Left forelimb (tissue), 1 donor: ENCODE results near the gene MTFMT.

Source experiments
- DNase-seq: peaks from one replicate; pipeline ENCODE4 v3.0.0-alpha.2; 2018; ENCODE audit warnings: low spot score

The MTFMT gene

DNA sequence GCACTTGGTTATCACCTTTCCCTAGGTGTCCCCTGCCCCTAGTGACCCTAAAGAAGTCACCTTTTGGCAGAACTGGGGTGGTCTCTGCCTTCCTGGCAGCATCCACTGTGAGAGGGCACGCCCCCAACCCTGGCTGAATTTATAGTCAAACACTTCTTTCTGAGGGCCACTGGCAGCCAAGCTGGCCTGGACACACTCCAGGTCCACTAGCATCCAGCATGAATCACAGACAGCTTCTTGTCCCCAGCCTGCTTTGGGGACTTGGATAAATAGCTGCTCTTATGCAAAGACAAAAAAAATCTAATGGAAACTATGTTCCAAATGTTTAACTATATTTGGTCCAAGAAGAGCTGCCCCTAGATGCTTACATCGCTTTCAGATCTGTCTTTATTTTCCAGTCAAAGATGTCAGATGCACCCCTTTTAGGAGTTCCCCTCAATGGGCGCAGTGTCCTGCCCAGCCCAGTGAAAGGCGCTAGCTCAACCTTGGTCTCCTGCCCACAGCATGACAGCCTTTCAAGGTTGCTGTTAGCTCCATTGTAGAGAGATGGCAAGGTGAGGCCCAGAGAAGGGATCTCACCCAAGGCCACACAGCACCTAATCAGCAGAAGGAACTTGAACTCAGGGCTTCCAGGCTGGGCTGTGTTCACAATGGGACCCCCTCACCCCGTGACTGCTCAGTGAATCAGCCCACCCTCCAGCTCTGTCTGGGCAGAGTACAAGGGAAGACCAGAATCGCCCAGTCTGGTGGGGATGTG is 31.4 kb upstream of the MTFMT start:
- no peak for DNase-seq

DNA sequence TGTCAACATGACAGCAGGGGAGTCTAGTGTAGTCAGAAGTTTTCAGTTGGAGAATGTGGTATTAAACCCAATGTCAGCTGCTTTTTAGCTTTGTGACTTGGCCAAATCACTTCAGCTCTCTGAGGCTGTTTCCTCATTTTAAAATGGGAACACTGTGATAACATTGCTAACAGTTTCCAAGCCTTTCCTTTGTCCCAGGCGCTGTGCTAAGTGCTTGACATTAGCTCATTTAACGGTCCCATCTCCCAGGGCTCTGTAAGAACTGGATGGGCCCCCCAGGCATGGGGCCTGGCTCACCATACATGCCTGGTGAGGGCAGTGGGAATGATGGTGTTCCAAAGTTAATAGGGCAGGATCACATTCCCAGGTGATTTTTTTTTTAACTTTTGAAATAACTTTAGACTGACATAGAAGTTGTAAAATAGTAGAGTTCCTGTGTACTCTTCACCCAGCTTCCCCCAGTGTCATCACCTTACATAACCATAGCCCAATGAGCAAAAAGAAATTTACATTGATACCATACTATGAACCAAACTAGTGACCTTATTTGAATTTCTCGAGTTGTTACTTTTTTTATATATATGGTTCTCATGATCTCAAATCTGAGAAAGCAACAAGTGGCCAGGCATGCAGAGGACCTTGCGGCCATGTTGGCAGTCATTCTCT is 30.6 kb upstream of the MTFMT start:
- no peak for DNase-seq

DNA sequence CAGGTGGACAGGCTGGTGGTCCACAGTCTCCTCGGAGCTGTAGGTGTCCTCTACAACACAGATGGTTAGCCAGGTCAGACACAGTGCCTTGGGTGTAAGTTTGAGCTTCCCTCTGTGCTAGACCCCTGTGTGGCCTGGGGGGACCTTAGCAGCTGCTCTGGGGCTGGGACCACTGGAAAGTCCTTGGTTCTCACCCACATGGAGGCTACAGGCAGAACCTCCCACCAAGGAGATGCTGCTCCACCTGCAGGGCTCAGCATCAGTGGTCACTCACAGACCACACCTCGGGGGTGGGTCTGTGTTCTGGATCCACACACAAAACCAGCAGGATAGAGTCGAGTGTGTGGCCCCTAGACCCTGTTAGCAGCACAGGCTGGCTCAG is 29.9 kb upstream of the MTFMT start:
- no peak for DNase-seq

DNA sequence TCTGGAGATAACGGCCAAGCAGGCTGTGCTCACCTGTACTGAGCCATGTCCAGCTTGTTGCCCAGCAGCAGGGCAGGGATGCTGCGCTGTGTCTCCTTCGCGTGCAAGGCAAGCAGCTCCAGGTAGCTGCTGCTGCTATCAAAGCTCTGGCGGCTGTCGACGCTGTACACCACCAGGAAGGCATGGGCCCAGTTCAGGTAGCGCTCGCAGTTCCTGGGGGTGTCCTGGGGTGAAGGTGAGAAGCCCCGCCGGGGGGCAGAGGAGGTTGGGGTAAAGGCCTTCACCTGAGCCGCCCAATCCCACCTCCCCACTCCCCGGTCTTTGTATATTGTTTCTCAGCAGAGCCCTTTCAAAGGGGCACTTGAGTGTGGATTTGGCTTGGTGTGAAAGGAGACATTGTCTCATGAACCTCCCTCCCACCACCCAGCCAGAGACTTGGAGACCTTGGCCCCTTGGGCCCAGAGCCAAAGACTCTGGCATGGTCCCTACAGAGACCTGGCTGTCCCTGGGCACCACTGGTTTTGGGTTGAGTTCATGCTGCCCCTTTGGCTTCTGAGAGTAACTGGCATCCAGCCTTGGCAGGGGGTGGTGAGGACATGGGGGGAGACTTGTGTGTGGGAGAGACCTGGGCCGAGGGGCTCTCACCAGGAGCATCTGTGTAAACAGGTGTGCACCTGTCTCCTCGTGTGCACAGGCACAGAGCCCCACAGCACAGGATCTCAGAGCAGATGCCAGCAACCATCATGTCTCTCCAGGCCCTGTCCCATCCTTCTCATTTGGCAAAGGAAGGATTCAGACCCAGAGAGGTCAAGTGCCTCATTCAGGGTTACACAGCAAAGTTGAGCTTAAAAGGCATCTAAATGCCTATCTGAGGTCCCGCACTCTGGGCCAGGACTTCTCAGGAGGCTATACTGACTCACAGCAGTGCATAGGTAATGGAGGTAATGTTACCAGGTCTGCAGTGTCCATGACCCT is 29.2 kb upstream of the MTFMT start:
- no peak for DNase-seq

DNA sequence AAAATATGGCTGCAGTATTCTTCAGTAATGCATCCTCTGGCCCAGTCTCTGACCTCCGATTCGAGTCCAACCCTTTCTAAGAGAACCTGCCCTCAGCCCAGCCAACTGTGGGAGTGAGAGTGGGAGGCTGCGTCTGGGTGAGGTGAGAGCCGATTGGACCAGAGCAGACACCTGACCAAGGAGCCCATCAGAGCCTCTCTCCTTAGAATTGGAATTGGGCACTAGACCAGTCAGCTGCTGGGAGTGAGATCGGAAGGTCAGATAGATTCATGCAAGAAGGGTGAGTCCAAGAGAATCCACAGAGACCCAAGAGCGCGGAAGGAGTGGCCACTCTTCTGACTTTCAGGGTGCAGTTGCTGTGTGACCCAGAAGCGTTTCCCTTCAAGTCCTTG is 28.1 kb upstream of the MTFMT start:
- no peak for DNase-seq

DNA sequence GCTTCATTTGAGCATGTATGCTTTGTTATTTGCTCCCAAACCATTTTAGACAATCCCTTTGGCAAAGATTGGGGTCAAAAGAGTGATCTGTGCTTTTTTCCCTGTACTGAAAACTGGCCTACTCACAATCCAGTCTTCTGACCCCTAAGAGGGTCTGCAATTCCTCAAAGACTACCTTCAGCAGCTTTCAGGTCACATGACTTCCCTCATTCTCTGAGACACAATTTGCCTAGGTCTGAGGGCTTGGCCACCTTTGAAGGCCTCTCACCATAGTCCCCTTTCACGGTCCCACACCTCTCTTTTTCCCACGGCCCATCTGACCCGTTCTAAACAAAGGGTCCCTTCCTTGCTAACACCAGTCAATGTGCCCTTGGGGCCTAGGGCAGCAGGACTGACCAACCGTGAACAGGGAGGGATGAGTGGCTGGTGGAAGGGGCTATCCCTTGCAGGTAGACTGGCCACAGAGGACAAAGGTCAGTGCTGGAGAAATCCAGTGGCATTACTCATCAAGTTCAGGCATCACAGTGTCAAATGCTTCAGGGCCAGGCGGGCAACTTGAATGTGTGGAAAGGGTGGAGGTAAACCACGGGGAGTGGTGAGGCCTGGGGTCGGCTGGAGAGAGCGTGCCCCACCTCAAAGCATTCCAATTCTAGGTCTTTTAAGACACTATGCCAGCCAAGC is 27.6 kb upstream of the MTFMT start:
- DNase-seq, result no peak

DNA sequence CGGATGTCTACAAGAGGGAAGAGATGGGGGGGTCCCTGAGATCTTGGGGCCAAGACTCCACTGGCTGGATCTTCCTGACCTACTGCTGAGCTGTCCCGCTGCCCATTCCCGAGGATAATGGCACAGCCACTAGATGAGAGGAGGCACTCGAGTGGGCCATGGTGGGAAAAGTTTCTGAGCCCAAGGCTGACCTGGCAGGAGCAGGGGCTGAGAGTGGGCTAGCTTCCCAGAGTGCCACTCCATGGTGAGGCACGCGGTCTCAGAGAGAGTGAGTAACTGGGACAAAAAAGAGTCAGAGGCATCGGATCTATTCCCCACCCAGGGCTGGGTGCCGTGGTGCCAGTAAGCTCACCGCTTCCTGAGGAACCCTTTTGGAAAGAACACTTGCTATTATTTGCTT is 26.7 kb upstream of the MTFMT start:
- DNase-seq, result no peak

DNA sequence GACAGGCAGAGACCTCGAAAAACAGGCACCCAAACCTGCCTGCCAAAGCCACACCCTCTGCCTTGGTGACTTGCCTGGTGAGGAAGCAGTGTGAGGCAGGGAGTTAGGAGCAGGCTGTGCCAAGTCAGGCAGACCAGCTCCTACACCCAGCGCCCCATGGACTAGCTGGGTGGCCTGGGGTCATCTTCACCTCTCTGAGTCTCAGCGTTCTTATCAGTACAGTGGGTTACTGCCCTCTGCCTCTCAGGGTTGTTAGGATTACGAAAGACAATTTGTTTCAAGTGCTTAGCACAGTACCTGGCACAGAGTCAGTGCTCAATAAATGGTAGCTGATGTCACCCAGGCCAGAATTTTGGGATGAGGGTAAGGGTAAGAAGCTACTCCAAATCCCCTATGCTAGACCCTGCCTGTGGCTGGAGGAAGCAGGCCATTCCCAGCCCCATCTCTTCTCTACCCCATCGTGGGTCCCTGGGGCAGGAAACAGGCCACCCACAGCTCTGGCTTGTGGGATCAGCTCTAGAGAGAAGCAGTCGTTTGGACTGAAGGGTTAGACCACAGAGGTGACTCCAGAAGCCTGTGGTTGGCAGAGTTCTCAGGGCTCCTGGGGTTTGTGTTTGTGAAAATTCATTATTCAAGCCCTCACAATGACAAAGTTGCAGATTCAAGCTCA is 25.9 kb upstream of the MTFMT start:
- DNase-seq, result no peak

DNA sequence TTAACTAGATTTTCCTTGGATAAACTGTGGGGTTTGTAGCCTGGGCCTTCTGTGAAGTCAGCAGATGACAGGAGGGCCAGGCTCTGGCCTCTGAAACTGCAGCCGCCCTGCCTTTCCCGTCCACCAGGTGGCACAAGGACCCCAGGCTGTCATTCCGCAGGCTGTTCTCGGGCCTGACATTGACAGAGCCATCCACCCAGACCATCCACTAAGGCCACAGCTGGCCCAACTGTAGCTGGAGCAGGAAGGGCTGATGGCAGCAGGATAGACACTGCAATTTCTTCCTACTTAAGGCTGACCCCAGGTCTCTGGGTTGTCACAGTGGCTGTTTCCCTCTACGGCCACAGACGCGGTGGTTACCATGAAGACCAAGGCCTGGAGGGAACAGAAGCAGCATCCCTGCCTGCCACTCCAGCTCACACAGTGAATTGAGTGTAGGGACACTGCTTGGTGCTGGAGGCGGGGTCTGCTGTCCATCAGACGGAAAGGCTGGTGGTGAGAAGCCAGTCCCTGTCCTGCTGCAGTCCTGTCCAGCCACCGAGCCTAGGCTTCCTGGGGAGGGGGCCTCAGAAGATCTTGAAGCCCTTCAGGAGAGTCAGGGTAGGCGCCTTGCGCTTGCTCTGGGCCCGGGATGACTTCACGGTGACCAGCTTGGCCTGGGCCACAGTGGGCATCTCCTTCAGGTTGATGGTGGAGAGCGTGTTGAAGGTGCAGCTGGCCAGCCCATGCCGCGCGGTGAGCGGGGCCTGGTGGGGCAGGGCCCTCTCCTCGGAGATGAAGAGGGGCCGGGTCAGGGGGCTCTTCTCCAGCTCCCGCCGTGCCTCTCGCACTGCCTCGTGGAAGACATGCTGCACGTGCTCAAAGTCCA is 25.1 kb upstream of the MTFMT start:
- peak; percentile 82 for DNase-seq

DNA sequence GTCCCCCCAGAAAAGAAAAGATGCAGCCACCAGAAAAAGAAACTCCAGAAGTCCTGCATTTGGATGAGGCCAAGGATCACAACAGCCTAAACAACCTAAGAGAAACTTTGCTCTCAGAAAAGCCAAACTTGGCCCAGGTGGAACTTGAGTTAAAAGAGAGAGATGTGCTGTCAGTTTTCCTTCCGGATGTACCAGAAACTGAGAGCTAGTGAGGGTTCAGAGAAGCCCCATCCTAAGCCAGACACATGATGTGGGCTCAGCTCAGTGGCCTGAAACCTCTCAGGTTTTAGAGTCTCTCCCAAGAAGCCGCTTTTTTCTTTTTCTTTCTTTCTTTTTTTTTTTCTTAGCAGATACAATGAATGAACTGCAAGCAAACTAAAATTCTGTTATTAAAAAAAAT is 23.5 kb upstream of the MTFMT start:
- DNase-seq, result no peak

DNA sequence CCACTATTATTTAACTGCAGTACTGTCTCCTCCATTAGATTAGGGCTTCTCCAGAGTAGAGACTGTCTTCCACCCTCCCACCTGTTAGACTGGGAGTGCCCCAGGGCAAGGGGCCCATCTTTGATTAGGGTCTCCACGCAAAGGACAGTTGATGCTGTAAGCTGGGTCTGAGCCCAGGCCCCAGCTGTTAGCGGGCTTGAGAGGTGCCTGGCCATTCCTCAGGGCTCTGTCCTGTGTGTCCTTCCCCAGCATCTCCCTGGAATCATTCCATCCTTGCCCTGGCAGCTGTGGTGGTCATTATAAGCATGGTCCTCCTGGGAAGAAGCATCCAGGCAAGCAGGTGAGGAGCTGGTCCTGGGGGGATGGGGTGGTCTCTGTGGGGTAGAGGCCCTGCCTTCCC is 21.8 kb upstream of the MTFMT start:
- DNase-seq, result no peak

DNA sequence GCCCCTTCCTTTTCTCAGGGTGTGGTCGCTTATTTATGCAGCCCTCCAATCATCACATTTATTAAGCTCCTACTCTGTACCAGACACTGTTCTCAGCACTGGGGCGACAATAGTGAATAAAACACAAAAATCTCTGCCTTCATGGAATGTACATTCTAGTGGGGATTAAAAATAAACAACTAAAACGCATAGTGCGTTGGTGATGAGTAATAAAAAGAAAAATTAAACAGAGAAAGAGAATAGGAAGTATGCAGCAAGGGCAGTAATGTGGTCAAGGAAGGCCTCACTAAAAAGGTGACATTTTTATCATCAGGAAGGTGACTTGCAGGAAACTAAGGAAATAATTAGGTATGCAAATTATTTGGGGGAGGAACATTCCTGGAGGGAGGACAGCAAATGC is 20.8 kb upstream of the MTFMT start:
- DNase-seq, result no peak

DNA sequence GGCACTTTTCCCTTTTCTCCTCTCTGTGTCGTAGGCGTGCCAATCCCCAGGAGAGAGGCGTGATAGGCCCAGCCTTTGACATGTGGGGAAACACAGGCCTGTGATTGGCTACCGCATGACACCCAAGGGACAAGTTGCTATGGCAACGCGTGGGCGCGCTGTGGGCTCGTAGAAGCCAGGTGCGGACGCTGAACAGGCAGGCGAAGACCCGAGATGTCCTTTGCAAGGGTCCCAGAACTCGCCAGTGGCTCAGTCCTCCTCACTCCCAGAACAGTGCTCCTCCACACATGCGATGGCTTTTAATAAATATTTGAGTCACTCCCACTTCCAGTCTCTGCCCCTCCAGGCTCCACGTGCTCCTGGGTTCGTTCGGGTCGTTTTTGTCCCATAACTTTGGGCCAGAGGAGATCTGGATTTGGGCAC is 20.0 kb upstream of the MTFMT start:
- peak; percentile 86 for DNase-seq

DNA sequence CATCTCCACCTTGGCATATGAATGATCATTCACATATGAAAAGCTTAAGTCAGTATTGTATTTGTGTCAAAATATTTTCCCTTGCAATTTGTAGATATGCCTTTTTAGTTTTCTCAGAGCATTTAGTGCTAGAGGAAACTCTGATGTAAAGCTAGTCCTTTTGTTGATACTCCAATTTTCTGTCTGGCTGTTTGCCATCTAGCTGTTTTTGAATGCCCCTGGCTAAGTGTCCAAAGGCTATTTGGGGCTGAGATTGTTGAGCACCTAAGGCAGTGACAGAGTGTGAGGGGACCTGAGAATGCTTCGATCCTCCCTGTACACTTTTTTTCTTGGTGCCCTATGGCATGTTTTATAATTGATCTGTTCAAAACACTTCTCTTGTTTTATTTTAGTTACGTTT is 18.8 kb upstream of the MTFMT start:
- no peak for DNase-seq

DNA sequence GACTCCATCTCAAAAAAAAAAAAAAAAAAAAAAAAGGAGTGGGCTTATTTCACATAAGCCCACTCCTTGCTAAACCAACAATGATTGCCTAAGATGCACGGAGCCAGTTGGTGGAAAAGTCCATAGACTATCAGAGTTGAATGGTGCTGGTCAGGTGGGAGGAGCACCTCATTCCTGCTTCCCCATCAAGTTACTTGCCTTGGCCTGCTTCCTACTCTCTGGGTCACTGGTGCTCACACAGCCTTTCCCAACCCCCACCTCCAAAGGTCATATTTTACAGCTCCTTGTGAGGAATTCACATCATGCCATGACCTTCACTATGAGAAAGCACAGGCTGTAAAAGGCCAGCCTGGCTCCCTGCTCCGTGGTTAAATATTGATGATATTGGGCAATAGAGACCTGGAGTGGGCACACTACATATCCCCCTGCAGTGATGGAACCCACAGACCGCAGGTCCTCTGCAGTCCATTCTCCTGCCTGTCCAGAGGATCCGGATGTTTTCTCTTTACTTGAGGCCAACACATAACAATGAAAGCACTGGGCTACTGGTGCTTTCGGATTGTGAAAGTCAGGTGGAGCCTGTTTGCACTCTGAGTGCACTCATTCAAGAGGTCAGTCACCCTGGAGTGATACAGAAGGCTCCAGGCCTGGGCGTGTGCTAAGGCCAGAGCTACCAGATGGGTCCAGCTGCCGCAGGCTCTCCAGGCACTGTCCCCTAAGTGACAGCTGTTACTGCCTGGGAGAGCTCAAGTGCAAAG is 15.5 kb upstream of the MTFMT start, which contains the start of gene SLC51B:
SLC51B (plus strand) TSS at position 664 of the 758 bp plus-strand sequence. CDS start 4,618 bp downstream, outside the sequence.
- peak; percentile 28 for DNase-seq

DNA sequence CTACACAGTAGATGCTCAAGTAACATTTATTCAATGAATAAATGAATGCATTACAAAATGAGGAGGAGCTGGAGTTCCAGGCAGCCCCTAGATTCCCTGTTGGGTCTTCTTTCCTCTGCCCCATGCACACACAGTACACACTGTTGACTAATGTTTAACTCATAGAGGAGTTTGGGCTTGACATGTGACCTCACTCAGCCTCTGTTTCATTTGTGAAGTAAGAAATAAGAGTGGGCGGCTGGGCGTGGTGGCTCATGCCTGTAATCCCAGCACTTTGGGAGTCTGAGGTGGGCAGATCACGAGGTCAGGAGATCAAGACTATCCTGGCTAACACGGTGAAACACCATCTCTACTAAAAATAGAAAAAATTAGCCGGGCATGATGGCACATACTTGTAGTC is 14.8 kb upstream of the MTFMT start:
- DNase-seq, result peak; percentile 14

DNA sequence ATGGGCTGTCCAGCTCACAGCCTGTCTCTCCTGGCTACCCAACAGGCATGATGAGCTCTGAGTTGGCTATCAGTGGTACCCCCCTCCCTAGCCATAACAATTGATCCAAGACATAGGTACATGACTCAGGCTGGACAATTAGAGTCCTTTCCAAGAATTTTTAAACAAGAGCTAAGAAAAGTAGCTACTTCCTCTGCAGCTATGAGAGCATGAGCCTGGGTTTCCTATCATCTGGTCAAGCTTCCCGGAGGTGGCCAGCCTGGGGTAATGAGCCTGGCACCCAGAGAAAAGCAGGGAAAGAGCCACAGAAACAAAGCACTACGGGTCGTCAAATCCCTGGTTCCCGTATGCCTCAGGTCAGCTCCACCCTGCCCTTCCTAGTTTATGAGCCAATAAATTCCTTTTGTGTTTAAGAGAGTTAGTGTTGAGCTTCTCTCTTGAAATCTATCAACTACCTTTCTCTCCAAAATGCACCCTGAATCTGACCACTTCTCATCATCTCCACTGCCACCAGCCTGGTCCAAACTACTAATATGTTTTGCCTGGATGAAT is 13.4 kb upstream of the MTFMT start:
- peak; percentile 47 for DNase-seq

DNA sequence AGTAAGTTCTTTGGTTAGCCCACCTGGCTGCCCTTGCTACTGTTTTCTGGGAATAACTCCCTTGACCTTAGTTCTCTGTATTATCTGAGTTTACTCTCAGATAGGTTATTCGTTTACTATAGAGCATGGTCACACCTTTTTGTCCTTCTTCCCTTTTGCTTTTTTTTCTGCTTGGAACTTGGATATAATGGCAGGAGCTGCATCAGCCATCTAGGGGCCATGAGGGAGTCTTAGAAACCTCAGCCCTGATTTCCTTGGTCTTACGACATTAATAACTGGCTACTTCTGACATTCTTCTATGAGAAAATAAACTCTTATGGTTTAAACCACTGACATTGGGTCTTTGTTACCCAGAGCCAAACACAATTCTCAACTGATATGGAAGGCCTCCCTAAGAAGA is 12.3 kb upstream of the MTFMT start:
- DNase-seq, result no peak

DNA sequence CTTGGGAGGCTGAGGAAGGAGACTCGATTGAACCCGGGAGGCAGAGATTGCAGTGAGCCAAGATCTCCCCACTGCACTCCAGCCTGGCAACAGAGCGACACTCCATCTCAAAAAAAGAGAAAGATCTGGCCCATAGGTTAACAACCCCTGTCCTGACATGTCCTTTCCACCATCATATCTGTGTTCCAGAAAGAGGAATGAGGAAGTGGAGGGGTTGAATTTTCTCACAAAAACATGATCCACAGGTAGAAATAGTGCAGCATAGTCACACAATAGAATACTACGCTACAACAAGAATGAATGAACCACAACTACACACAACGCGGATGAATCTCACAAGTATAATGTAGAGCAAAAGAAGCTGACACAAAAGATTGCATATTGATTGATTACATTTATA is 11.0 kb upstream of the MTFMT start:
- no peak for DNase-seq
